IMR-90 (cell line): Measurements from ENCODE around the gene TEX52. TPM values are rescaled to one million over a fixed set of nuclear protein-coding genes. Genes with fewer than 3 reads are reported as not detected.

ENCODE experiments used
- ATAC-seq: fragments of 200-7000 bp; cut with Tn5 transposase; 2 replicates; pipeline ENCODE4 v1.9.1; 2020; ENCODE audit warnings: low read depth, mild to moderate bottlenecking, moderate library complexity
- BruUV-seq: library from RNA; stranded (reverse); fragments of 400-500 nt; replicated peaks from 2 replicates; lab custom pipeline; 2021; lab: Mats Ljungman, UMichigan
- CTCF ChIA-PET: fragments of 300-600 bp; formaldehyde crosslinking; extraction: SDS; loops from one replicate; lab custom pipeline; 2021; ENCODE audit warnings: antibody characterized with exemption; lab: Yijun Ruan, JAX
- POLR2A ChIA-PET: fragments of 300-600 bp; sonication (Branson Sonifier 250); formaldehyde crosslinking; loops from one replicate; lab custom pipeline; 2022; ENCODE audit warnings: antibody characterized with exemption; ENCODE audit not compliant: unreplicated experiment; lab: Charles Lee
- DNase-seq: peaks from one replicate; pipeline ENCODE4 v3.0.0; 2013
- H2AFZ ChIP-seq: replicated peaks from 2 replicates; pipeline ENCODE3; 2013; ENCODE audit warnings: low read length, mild to moderate bottlenecking; ENCODE audit not compliant: poor library complexity
- H2AK5ac ChIP-seq: 2 replicates; pipeline ENCODE4 v1.6.1; 2013; ENCODE audit warnings: low read depth, low read length, inconsistent platforms
- H2AK9ac ChIP-seq: replicated peaks from 2 replicates; pipeline ENCODE3; 2013; ENCODE audit warnings: mild to moderate bottlenecking, low read depth, low read length, moderate library complexity; ENCODE audit not compliant: poor library complexity
- H2BK120ac ChIP-seq: 2 replicates; pipeline ENCODE4 v1.6.1; 2013; ENCODE audit warnings: low read depth, low read length, inconsistent platforms
- H2BK15ac ChIP-seq: 3 replicates; pipeline ENCODE4 v1.6.1; 2013; ENCODE audit warnings: low read depth, low read length, inconsistent platforms
- H2BK20ac ChIP-seq: 2 replicates; pipeline ENCODE4 v1.6.1; 2013; ENCODE audit warnings: low read depth, mild to moderate bottlenecking, inconsistent platforms, low read length, moderate library complexity
- H2BK5ac ChIP-seq: 2 replicates; pipeline ENCODE4 v1.6.1; 2013; ENCODE audit warnings: mild to moderate bottlenecking, low read depth, low read length, inconsistent platforms; ENCODE audit not compliant: poor library complexity, severe bottlenecking
- H3K14ac ChIP-seq: replicated peaks from 2 replicates; pipeline ENCODE4 v1.6.1; 2013; ENCODE audit warnings: low read depth, low read length, inconsistent platforms
- H3K18ac ChIP-seq: 2 replicates; pipeline ENCODE4 v1.6.1; 2013; ENCODE audit warnings: low read depth, low read length, control low read depth
- H3K23ac ChIP-seq: 2 replicates; pipeline ENCODE4 v1.6.1; 2013; ENCODE audit warnings: low read depth, low read length, inconsistent platforms
- H3K27ac ChIP-seq: 2 replicates; pipeline ENCODE4 v1.5.1; 2013; ENCODE audit warnings: mild to moderate bottlenecking, control low read depth, low read length; ENCODE audit not compliant: insufficient read depth
- H3K27me3 ChIP-seq: 2 replicates; pipeline ENCODE4 v1.6.1; 2013; ENCODE audit warnings: low read length; ENCODE audit not compliant: control insufficient read depth, insufficient read depth
- H3K36me3 ChIP-seq: 2 replicates; pipeline ENCODE4 v1.6.1; 2013; ENCODE audit warnings: low read length, mixed read lengths; ENCODE audit not compliant: control insufficient read depth, insufficient read depth
- H3K4ac ChIP-seq: 2 replicates; pipeline ENCODE4 v1.6.1; 2013; ENCODE audit warnings: low read depth, low read length, inconsistent platforms
- H3K4me1 ChIP-seq: 2 replicates; pipeline ENCODE4 v1.6.1; 2013; ENCODE audit warnings: low read length, mixed read lengths; ENCODE audit not compliant: control insufficient read depth, insufficient read depth
- H3K4me2 ChIP-seq: 2 replicates; pipeline ENCODE4 v1.6.1; 2013; ENCODE audit warnings: low read depth, mild to moderate bottlenecking, control low read depth, low read length, moderate library complexity
- H3K4me3 ChIP-seq: 2 replicates; pipeline ENCODE4 v1.5.1; 2013; ENCODE audit warnings: low read depth, mild to moderate bottlenecking, control low read depth, low read length, moderate library complexity; ENCODE audit not compliant: insufficient read depth
- H3K56ac ChIP-seq: 2 replicates; pipeline ENCODE4 v1.6.1; 2013; ENCODE audit warnings: low read length, inconsistent platforms; ENCODE audit not compliant: insufficient read depth; ENCODE audit errors: extremely low read depth
- H3K79me1 ChIP-seq, 2 experiments: 2 replicates each; pipeline ENCODE4 v1.6.1; 2013; ENCODE audit warnings: low read length in 2 of 2, inconsistent platforms in 1 of 2, low read depth in 1 of 2
- H3K9ac ChIP-seq: 2 replicates; pipeline ENCODE4 v1.6.1; 2013; ENCODE audit warnings: low read depth, low read length, control low read depth
- H3K9me1 ChIP-seq: 2 replicates; pipeline ENCODE4 v1.6.1; 2013; ENCODE audit warnings: low read length, inconsistent platforms; ENCODE audit not compliant: insufficient read depth
- H3K9me3 ChIP-seq: 2 replicates; pipeline ENCODE4 v1.6.1; 2013; ENCODE audit warnings: low read length; ENCODE audit not compliant: control insufficient read depth, insufficient read depth
- H4K20me1 ChIP-seq: 2 replicates; pipeline ENCODE4 v1.6.1; 2013; ENCODE audit warnings: low read length, inconsistent platforms; ENCODE audit not compliant: insufficient read depth
- H4K5ac ChIP-seq: 2 replicates; pipeline ENCODE4 v1.6.1; 2013; ENCODE audit warnings: mild to moderate bottlenecking, low read depth, low read length, control low read depth
- H4K8ac ChIP-seq, 2 experiments: 2 replicates each; pipeline ENCODE4 v1.6.1; 2013; ENCODE audit warnings: low read depth in 2 of 2, low read length in 2 of 2, control low read depth in 1 of 2, inconsistent platforms in 1 of 2
- H4K91ac ChIP-seq: 2 replicates; pipeline ENCODE4 v1.6.1; 2013; ENCODE audit warnings: low read depth, low read length, inconsistent platforms; ENCODE audit not compliant: insufficient read depth
- CEBPB ChIP-seq: IDR thresholded peaks from 2 replicates; pipeline ENCODE4 v1.6.1; 2012; ENCODE audit warnings: low read depth, low read length, improper control_type of control experiment
- CHD1 ChIP-seq: IDR thresholded peaks from 2 replicates; pipeline ENCODE4 v1.6.1; 2012; ENCODE audit warnings: low read depth, low read length, improper control_type of control experiment
- FOS ChIP-seq: fragments of 150-350 bp; IDR thresholded peaks from 2 replicates; pipeline ENCODE4 v1.6.1; 2016; ENCODE audit warnings: low read depth, low read length
- MXI1 ChIP-seq: IDR thresholded peaks from 2 replicates; pipeline ENCODE4 v1.6.1; 2012; ENCODE audit warnings: low read depth, mild to moderate bottlenecking, low read length, moderate library complexity, borderline replicate concordance
- NFE2L2 ChIP-seq: fragments of 150-350 bp; IDR thresholded peaks from 2 replicates; pipeline ENCODE4 v1.6.1; 2016; ENCODE audit warnings: low read depth, mild to moderate bottlenecking, low read length
- POLR2A ChIP-seq: IDR thresholded peaks from 2 replicates; pipeline ENCODE4 v1.6.1; 2012; ENCODE audit warnings: mild to moderate bottlenecking, low read depth, low read length
- RFX5 ChIP-seq: IDR thresholded peaks from 2 replicates; pipeline ENCODE4 v1.8.0; 2012; ENCODE audit warnings: low read depth, mild to moderate bottlenecking, low read length, moderate library complexity
- SMC3 ChIP-seq: fragments of 150-350 bp; IDR thresholded peaks from 2 replicates; pipeline ENCODE4 v1.6.1; 2016; ENCODE audit warnings: low read depth, mild to moderate bottlenecking, antibody characterized with exemption, low read length, moderate library complexity
- WGBS, 2 experiments: methylation state at CpG; one replicate each; pipeline versions ENCODE4 v1.1.5 to v1.1.7; 2013; ENCODE audit warnings: missing lambda C conversion rate in 2 of 2; ENCODE audit not compliant: insufficient read length in 1 of 2; ENCODE audit errors: extremely low coverage in 2 of 2; 5-methylcytosine and 5-hydroxymethylcytosine counted together
- dilution Hi-C: fragments of 300-500 bp; cut with HindIII; formaldehyde crosslinking; loops from one replicate; pipeline ENCODE4 v1.14.3; 2018; ENCODE audit warnings: low sequenced_read_pairs; ENCODE audit not compliant: unreplicated experiment
- in situ Hi-C: fragments of 300-500 bp; cut with MboI; formaldehyde crosslinking; loops from 3 replicates; pipeline ENCODE4 v1.14.3; 2019; ENCODE audit warnings: low sequenced_read_pairs, inconsistent platforms, mixed read lengths
- intact Hi-C: fragments of 100-400 bp; cut with micrococcal nuclease; formaldehyde crosslinking; loops from 2 replicates; pipeline ENCODE4 v1.10.0; 2022
- polyA plus RNA-seq, 3 experiments: library from polyadenylated mRNA; depleted of rRNA; stranded (reverse); fragments of >200 nt; gene quantifications; 2 replicates each; pipeline ENCODE4 v1.2.3, GENCODE V29; 2012; ENCODE audit warnings: low replicate concordance in 1 of 3
- total RNA-seq: library from RNA; depleted of rRNA; stranded (reverse); fragments of >200 nt; gene quantifications from 2 replicates; pipeline ENCODE4 v1.2.3, GENCODE V29; 2012
- TF ChIP-seq, protein P1 (sequence below): fragments of 150-350 bp; IDR thresholded peaks from 2 replicates; pipeline ENCODE4 v1.6.1; 2016; ENCODE audit warnings: low read depth, mild to moderate bottlenecking, low read length, moderate library complexity, borderline replicate concordance
- TF ChIP-seq, protein P2 (sequence below): fragments of 150-350 bp; IDR thresholded peaks from 2 replicates; pipeline ENCODE4 v1.6.1; 2017; ENCODE audit warnings: mild to moderate bottlenecking, antibody characterized with exemption, low read length, low read depth

The TEX52 gene
- total and polyA plus RNA-seq, 2 of the 4 experiments (the other 2 are of a cell fraction) = not detected

GRCh38 chr12:2833327-2833726, 23.5 kb downstream of the TEX52 start:
- H3K27ac ChIP-seq = no peak overlapping the region
- H3K14ac ChIP-seq = no peak overlapping the region
- ATAC-seq = no peak

More at GRCh38 chr12:2833327-2833726, 23.5 kb downstream of the TEX52 start:
- no TSS peak for BruUV-seq
- Histone ChIP-seq H4K20me1 (no peaks in the 10 kb centered on the region), H2BK20ac (no peak overlapping the region), H4K5ac (no peak overlapping the region), H2AFZ (no peak overlapping the region), H3K4me1 (peaks cover 7% of the 10 kb centered on the region), H2AK5ac (no peak overlapping the region), H3K18ac (no peak overlapping the region), H2BK15ac (no peak overlapping the region), H3K79me1 (no peaks in the 10 kb centered on the region), H2BK120ac (no peak overlapping the region), H3K9me1 (0 out of 2 replicates have a peak, but pooled peaks cover 2% of the 10 kb centered on the region), H4K8ac (no peak overlapping the region), H3K4me3 (no peak overlapping the region), H3K9ac (no peak overlapping the region), H3K56ac (no peak overlapping the region), H3K9me3 (no peaks in the 10 kb centered on the region), H3K23ac (no peak overlapping the region), H3K27me3 (no peaks in the 10 kb centered on the region), H3K4ac (no peak overlapping the region), H2BK5ac (no peak overlapping the region), H4K91ac (no peak overlapping the region), H2AK9ac (no peak overlapping the region), H3K4me2 (no peak overlapping the region), H3K36me3 (peaks cover 6% of the 10 kb centered on the region)
- DNase-seq = no peak
- WGBS, 2 experiments = no CpG with 5 or more reads among the region's 5 CpGs
- dilution Hi-C loops = no loop called here
- POLR2A ChIA-PET = no interaction called here
- TF ChIP-seq NFE2L2 (no peak), CEBPB (no peak), CHD1 (no peak), SMC3 (no peak), RFX5 (no peak), FOS (no peak), MXI1 (no peak), POLR2A (no peak)
- TF ChIP-seq, protein P1, sequence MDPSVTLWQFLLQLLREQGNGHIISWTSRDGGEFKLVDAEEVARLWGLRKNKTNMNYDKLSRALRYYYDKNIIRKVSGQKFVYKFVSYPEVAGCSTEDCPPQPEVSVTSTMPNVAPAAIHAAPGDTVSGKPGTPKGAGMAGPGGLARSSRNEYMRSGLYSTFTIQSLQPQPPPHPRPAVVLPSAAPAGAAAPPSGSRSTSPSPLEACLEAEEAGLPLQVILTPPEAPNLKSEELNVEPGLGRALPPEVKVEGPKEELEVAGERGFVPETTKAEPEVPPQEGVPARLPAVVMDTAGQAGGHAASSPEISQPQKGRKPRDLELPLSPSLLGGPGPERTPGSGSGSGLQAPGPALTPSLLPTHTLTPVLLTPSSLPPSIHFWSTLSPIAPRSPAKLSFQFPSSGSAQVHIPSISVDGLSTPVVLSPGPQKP = no peak
- TF ChIP-seq, protein P2, sequence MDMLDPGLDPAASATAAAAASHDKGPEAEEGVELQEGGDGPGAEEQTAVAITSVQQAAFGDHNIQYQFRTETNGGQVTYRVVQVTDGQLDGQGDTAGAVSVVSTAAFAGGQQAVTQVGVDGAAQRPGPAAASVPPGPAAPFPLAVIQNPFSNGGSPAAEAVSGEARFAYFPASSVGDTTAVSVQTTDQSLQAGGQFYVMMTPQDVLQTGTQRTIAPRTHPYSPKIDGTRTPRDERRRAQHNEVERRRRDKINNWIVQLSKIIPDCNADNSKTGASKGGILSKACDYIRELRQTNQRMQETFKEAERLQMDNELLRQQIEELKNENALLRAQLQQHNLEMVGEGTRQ = no peak
- in situ Hi-C loops = no loop called here
- CTCF ChIA-PET = interaction anchor here (0.9 kb wide), 1 partner anchor 8 kb away, joined by 3 read pairs; no protein-coding TSS in a partner anchor
- intact Hi-C loops = no loop called here
